A549 treated with GW870086 at 1 μM for 4 hours (cell line): ENCODE measurements around the gene EPS8L3. TPM values are rescaled to one million over a fixed set of nuclear protein-coding genes. Genes with fewer than 3 reads are reported as not detected.

Source experiments
- total RNA-seq: library from RNA; stranded (reverse); fragments of 200-300 nt; extraction: Qiagen RNA extraction; gene quantifications from 5 replicates; pipeline ENCODE4 v1.2.3, GENCODE V29; 2022; ENCODE audit warnings: low read depth

EPS8L3 gene, protein sequence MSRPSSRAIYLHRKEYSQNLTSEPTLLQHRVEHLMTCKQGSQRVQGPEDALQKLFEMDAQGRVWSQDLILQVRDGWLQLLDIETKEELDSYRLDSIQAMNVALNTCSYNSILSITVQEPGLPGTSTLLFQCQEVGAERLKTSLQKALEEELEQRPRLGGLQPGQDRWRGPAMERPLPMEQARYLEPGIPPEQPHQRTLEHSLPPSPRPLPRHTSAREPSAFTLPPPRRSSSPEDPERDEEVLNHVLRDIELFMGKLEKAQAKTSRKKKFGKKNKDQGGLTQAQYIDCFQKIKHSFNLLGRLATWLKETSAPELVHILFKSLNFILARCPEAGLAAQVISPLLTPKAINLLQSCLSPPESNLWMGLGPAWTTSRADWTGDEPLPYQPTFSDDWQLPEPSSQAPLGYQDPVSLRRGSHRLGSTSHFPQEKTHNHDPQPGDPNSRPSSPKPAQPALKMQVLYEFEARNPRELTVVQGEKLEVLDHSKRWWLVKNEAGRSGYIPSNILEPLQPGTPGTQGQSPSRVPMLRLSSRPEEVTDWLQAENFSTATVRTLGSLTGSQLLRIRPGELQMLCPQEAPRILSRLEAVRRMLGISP
- total RNA-seq = 0.47 to 1.6 TPM (median 0.85 TPM) in 5 replicates

GRCh38 chr1:109763646-109764415, at the start of gene EPS8L3:
Gene EPS8L3 (minus strand): TSS chr1:109763923. CDS start chr1:109761749, 2,174 bp downstream.

GRCh38 chr1:109740615-109741373, 22.9 kb downstream of the EPS8L3 start, which contains the start of gene GSTM3:
Gene GSTM3 (minus strand): TSS chr1:109741038. CDS start chr1:109740287, 751 bp downstream.

DNA sequence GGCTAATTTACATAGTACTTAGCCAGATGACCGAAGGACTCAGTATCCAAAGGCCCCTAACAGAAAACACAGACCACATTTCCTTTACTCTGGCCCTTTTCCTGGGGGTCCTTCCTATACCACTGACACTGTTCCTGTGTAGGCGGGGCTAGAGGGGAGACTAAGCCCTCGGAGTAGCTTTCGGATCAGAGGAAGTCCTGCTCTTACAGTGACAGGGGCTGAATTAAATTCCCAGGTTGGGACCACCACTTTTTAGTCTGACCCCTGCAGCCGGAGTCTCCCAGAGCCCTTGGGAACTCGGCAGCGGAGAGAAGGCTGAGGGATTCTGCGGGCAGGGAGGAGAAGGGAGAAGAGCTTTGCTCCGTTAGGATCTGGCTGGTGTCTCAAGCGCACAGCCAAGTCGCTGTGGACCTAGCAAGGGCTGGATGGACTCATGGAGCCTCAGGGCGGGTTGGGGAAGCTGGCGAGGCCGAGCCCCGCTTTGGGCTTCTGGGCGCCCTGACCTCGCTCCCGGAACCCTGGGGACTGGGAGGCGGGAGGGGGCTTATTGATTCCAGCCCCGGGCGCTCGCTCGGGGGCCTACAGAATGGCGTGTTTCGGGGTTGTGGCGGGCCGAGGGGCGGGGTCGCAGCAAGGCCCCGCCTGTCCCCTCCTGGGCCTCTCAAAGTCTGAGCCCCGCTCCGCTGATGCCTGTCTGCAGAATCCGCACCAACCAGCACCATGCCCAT, 52.0 kb downstream of the EPS8L3 start, which contains the start of gene GSTM5:
GSTM5 (plus strand) TSS at position 659 of the 728 bp plus-strand sequence; CDS start at position 721, 62 bp downstream.

Other genes with a start within 250 kb of the EPS8L3 start
- gene GPR61, start 224.1 kb downstream of the EPS8L3 start, total RNA-seq = not detected in 5 replicates
- 4.4 to 5.7 TPM (median 5.1 TPM) in 5 replicates for gene GNAI3, start 215.3 kb downstream of the EPS8L3 start, total RNA-seq
- 0.14 to 0.26 TPM in 2 of 5 replicates, not detected in the others for gene GNAT2, start 144.3 kb downstream of the EPS8L3 start, total RNA-seq
- gene AMPD2, start 144.1 kb downstream of the EPS8L3 start, total RNA-seq = 21.8 to 31.1 TPM (median 23.9 TPM) in 5 replicates
- gene GSTM4, start 107.8 kb downstream of the EPS8L3 start, total RNA-seq = 7.6 to 9.8 TPM (median 8.7 TPM) in 5 replicates
- gene GSTM2, start 95.9 kb downstream of the EPS8L3 start, total RNA-seq = 3.0 to 4.0 TPM (median 3.5 TPM) in 5 replicates
- gene GSTM1, start 76.1 kb downstream of the EPS8L3 start, total RNA-seq = not detected in 5 replicates
- gene GSTM5, start 51.7 kb downstream of the EPS8L3 start, total RNA-seq = not detected in 5 replicates
- gene GSTM3, start 22.9 kb downstream of the EPS8L3 start, total RNA-seq = 21.5 to 28.1 TPM (median 24.6 TPM) in 5 replicates
- gene CSF1, start 146.9 kb upstream of the EPS8L3 start, total RNA-seq = 13.6 to 18.1 TPM (median 16.3 TPM) in 5 replicates
- gene AHCYL1, start 220.8 kb upstream of the EPS8L3 start, total RNA-seq = 40.9 to 55.3 TPM (median 51.2 TPM) in 5 replicates